Activated T-cell treated with anti-CD3 and anti-CD28 coated beads, Interleukin-2, amount 50 U/mL, for 24 hours (primary cell): ENCODE data around the gene CEACAM3.
"Not testable (repeated sequence)": the region's sequence is repeated elsewhere in the genome, so short reads cannot be mapped to it uniquely, and the experiment has no call there.

Experiments used
- DNase-seq: peaks from one replicate; pipeline ENCODE4 v3.0.0-alpha.2; 2020
- H3K27ac Mint-ChIP-seq: 2 replicates; pipeline ENCODE4 v1.8.0; 2020; ENCODE audit warnings: mild to moderate bottlenecking, mixed read lengths
- H3K27me3 Mint-ChIP-seq: 2 replicates; pipeline ENCODE4 v1.8.0; 2020; ENCODE audit warnings: mixed read lengths
- H3K36me3 Mint-ChIP-seq: 2 replicates; pipeline ENCODE4 v1.8.0; 2020; ENCODE audit warnings: low read depth, mixed read lengths
- H3K4me1 Mint-ChIP-seq: 2 replicates; pipeline ENCODE4 v1.8.0; 2020; ENCODE audit warnings: low read depth, mixed read lengths
- H3K4me3 Mint-ChIP-seq: 2 replicates; pipeline ENCODE4 v1.8.0; 2020; ENCODE audit warnings: mild to moderate bottlenecking, moderate library complexity, mixed read lengths
- H3K9me3 Mint-ChIP-seq: 2 replicates; pipeline ENCODE4 v1.8.0; 2020; ENCODE audit warnings: mixed read lengths

Gene CEACAM3

GRCh38 chr19:41783612-41784011 lies 12.8 kb upstream of the CEACAM3 start:
- H3K4me1 Mint-ChIP-seq, result peaks cover 16% of the 10 kb centered on the region
- no peak overlapping the region for H3K27ac Mint-ChIP-seq
- DNase-seq, result no peak
- no peaks in the 10 kb centered on the region for H3K9me3 Mint-ChIP-seq
- no peaks in the 10 kb centered on the region for H3K36me3 Mint-ChIP-seq
- H3K4me3 Mint-ChIP-seq, result no peak overlapping the region
- peaks cover 79% of the 10 kb centered on the region for H3K27me3 Mint-ChIP-seq

DNA sequence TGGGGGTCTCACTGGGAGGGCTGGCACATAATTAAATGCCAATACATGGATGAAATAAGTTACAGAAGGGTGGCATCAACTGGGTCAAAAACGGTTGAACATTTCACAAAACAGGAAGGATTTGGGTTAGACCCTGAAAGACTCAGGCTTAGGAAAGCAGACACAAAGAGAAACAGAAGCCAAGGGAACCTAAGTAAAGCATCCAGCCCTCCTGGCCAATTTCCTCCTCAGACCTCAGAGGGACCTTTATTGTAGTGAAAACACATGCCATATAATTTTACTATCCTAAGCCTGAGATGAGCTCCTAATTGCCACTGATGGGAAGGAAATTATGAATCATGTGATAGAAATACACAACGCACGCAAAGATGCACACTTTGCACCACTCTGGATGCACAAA lies 12.1 kb upstream of the CEACAM3 start:
- Mint-ChIP-seq H3K9me3 (no peaks in the 10 kb centered on the region), H3K27me3 (peaks cover 77% of the 10 kb centered on the region), H3K27ac (no peak overlapping the region), H3K4me1 (peaks cover 16% of the 10 kb centered on the region), H3K4me3 (no peak overlapping the region), H3K36me3 (no peaks in the 10 kb centered on the region)
- no peak for DNase-seq

DNA sequence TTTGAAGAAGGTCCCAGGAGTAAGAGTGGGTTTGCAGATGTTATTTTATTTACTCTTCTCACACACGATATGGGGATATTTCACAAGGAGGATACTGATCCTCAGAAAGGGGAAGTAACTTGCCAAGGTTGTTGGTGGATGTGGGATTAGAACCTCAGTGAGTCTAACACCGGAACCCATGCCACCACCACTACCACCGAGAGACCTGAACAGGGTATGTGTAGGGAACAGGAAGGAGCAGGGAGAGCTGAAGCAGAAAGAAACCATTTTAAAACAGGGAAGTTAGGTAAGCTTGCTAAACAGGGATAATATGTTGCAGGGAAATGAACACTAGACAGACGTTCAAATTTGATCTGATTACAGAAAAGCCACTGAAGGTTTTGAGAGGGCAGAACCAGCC lies 11.6 kb upstream of the CEACAM3 start:
- Mint-ChIP-seq H3K27ac (no peak overlapping the region), H3K9me3 (no peaks in the 10 kb centered on the region), H3K4me1 (peaks cover 16% of the 10 kb centered on the region), H3K36me3 (no peaks in the 10 kb centered on the region), H3K4me3 (no peak overlapping the region), H3K27me3 (peaks cover 77% of the 10 kb centered on the region)
- DNase-seq, result no peak

- H3K27me3 Mint-ChIP-seq, result peaks cover 72% of the 10 kb centered on the region
- no peak overlapping the region for H3K27ac Mint-ChIP-seq
- DNase-seq, result peak; percentile 68
- H3K4me1 Mint-ChIP-seq, result peaks cover 16% of the 10 kb centered on the region
- H3K4me3 Mint-ChIP-seq, result no peak overlapping the region
- no peaks in the 10 kb centered on the region for H3K36me3 Mint-ChIP-seq
- no peaks in the 10 kb centered on the region for H3K9me3 Mint-ChIP-seq
Observed at GRCh38 chr19:41785653-41786052, 10.7 kb upstream of the CEACAM3 start.

- Mint-ChIP-seq H3K36me3 (no peaks in the 10 kb centered on the region), H3K9me3 (no peaks in the 10 kb centered on the region), H3K4me1 (peaks cover 16% of the 10 kb centered on the region), H3K4me3 (no peak overlapping the region), H3K27me3 (peaks cover 69% of the 10 kb centered on the region), H3K27ac (no peak overlapping the region)
- no peak for DNase-seq
Observed at GRCh38 chr19:41787055-41787454, 9.3 kb upstream of the CEACAM3 start.

- not testable (repeated sequence) for H3K4me3 Mint-ChIP-seq, H3K36me3 Mint-ChIP-seq, H3K9me3 Mint-ChIP-seq, H3K27ac Mint-ChIP-seq, DNase-seq
- Mint-ChIP-seq H3K27me3 (peaks cover 70% of the 10 kb centered on the region), H3K4me1 (peaks cover 16% of the 10 kb centered on the region)
Observed at GRCh38 chr19:41788518-41788917, 7.9 kb upstream of the CEACAM3 start.

GRCh38 chr19:41789053-41789452 lies 7.3 kb upstream of the CEACAM3 start:
- not testable (repeated sequence) for H3K27ac Mint-ChIP-seq, DNase-seq, H3K4me3 Mint-ChIP-seq, H3K9me3 Mint-ChIP-seq, H3K36me3 Mint-ChIP-seq
- Mint-ChIP-seq H3K4me1 (peaks cover 16% of the 10 kb centered on the region), H3K27me3 (peaks cover 67% of the 10 kb centered on the region)

DNA sequence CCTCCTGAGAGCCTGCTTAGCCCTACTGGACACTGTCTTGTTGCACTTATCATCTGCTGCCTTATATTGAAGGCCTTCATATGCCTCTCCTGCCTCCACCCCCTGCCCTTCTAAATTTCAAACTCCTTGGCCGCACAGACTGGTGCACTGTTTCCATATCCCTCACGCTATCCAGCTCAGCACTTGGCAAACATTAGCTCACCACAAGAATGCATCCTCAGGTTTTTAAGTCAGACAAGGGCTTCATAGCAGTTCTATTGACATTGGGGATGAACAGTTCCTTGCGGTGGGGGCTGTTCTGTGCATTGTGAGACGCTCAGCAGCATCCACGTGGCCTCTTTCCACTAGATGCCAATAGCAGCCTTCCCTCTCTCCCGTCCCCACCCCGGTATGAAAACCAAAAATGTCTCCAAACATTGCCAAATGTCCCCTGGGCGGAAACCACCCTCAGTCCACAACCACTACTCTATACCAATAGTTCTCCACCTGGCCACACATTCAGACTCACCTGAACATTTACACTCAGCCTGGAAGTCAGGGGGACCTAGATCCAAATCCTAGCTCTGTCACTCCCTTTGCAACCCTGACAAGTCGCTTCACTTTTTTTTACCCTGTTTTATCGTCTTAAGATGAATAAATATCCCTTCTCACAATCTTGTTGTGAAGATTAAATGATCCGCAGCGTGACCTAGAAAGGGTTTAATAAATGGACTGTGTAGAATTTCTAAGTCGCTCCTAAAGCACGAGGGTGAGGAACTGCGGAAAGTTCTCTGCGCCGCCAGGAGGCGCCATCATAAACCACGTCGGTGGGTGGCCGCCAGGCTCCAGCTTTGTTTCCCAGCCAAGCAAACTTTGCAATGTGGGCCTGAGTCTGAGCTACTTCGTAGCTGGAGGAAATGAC lies 3.6 kb upstream of the CEACAM3 start:
- H3K4me1 Mint-ChIP-seq, result peaks cover 3% of the 10 kb centered on the region
- no peaks in the 10 kb centered on the region for H3K36me3 Mint-ChIP-seq
- no peak overlapping the region for H3K27ac Mint-ChIP-seq
- peak; percentile 72 for DNase-seq
- H3K27me3 Mint-ChIP-seq, result peaks cover 50% of the 10 kb centered on the region
- H3K9me3 Mint-ChIP-seq, result no peaks in the 10 kb centered on the region
- H3K4me3 Mint-ChIP-seq, result no peak overlapping the region

GRCh38 chr19:41793414-41793727 lies 3.0 kb upstream of the CEACAM3 start:
- DNase-seq, result no peak
- Mint-ChIP-seq H3K9me3 (no peaks in the 10 kb centered on the region), H3K4me1 (peaks cover 3% of the 10 kb centered on the region), H3K27me3 (peaks cover 47% of the 10 kb centered on the region), H3K27ac (no peak overlapping the region), H3K36me3 (no peaks in the 10 kb centered on the region), H3K4me3 (no peak overlapping the region)

GRCh38 chr19:41795031-41795461 lies 1.3 kb upstream of the CEACAM3 start:
- no peak overlapping the region for H3K27ac Mint-ChIP-seq
- H3K36me3 Mint-ChIP-seq, result no peaks in the 10 kb centered on the region
- no peaks in the 10 kb centered on the region for H3K9me3 Mint-ChIP-seq
- H3K27me3 Mint-ChIP-seq, result peaks cover 37% of the 10 kb centered on the region
- peaks cover 3% of the 10 kb centered on the region for H3K4me1 Mint-ChIP-seq
- peak; percentile 58 for DNase-seq
- H3K4me3 Mint-ChIP-seq, result no peak overlapping the region

DNA sequence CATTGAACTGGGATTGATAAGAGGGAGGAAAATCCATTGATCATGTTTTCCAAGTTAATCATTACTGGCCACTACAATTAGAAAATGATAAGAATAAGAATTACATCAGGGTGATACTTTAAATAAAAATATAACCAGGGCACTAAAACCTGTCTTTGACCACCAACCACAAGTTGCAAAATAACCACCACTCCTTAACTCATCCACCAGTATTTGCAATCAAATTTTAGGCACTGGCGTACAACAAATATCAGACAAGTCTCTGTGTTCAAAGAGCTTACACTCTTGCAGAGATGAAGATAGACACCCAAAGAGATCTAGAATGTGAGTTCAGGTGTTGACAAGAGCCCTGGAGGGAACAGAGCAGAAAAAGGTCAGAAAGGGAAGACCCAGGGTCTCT lies 514 bp downstream of the CEACAM3 start:
- no peak for DNase-seq
- Mint-ChIP-seq H3K27ac (no peak overlapping the region), H3K27me3 (peaks cover 30% of the 10 kb centered on the region), H3K4me1 (peaks cover 11% of the 10 kb centered on the region), H3K9me3 (no peaks in the 10 kb centered on the region), H3K36me3 (no peaks in the 10 kb centered on the region), H3K4me3 (no peak overlapping the region)

- no peak overlapping the region for H3K4me3 Mint-ChIP-seq
- peaks cover 32% of the 10 kb centered on the region for H3K4me1 Mint-ChIP-seq
Observed at GRCh38 chr19:41799444-41800000, 3.1 kb downstream of the CEACAM3 start.

GRCh38 chr19:41801031-41801430 lies 4.6 kb downstream of the CEACAM3 start:
- Mint-ChIP-seq H3K27me3 (peaks cover 8% of the 10 kb centered on the region), H3K9me3 (no peaks in the 10 kb centered on the region), H3K4me1 (peaks cover 38% of the 10 kb centered on the region), H3K36me3 (no peaks in the 10 kb centered on the region), H3K4me3 (no peak overlapping the region), H3K27ac (no peak overlapping the region)
- no peak for DNase-seq

More at GRCh38 chr19:41799444-41800000, 3.1 kb downstream of the CEACAM3 start:
- Mint-ChIP-seq H3K27ac (no peak overlapping the region), H3K9me3 (no peaks in the 10 kb centered on the region), H3K36me3 (no peaks in the 10 kb centered on the region), H3K27me3 (peaks cover 13% of the 10 kb centered on the region)
- no peak for DNase-seq

DNA sequence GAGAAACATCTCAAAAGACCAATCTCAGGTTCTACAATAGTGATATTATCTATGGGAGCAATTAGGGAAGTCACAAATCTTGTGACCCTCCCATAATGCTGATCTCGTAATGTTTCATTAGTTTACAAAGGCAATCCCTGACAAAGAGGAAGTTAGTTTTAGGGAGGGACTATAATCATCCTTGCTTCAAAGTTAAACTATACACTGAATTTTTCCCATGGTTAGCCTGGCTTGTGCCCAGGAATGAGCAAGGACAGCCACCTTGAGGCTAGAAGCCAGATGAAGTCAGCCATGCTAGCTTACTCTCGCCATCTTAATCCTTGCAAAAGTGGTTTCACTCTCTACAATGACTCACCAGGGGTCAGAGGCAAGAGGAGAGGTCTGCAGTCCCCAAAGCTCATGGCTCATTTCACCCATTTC lies 5.4 kb downstream of the CEACAM3 start:
- no peak for DNase-seq
- Mint-ChIP-seq H3K27me3 (peaks cover 3% of the 10 kb centered on the region), H3K4me3 (no peak overlapping the region), H3K4me1 (peaks cover 38% of the 10 kb centered on the region), H3K27ac (no peak overlapping the region), H3K36me3 (no peaks in the 10 kb centered on the region), H3K9me3 (no peaks in the 10 kb centered on the region)

DNA sequence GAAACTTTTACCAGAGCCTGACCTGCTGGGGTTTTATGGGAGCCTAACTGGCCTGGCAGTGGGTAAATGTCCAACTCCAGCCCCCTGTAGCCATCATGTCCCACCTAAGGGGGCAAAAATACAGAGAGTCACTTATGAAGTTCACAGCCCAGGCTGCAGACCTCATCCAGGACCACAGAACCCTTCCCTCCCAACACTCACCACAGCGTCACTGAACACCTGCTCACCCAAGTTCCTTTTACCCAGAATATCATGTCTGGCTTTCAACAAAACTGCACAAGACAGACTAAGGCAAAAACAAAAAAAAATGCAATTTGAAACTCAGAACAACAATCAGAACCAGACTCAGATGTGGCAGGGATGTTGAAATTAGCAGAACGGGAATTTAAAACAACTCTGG lies 6.4 kb downstream of the CEACAM3 start:
- Mint-ChIP-seq H3K27me3 (no peaks in the 10 kb centered on the region), H3K36me3 (no peaks in the 10 kb centered on the region), H3K4me3 (no peak overlapping the region), H3K27ac (peak overlapping the region; percentile 51), H3K4me1 (peaks cover 38% of the 10 kb centered on the region), H3K9me3 (no peaks in the 10 kb centered on the region)
- DNase-seq, result no peak
